ACC112 (cell line): Measurements from ENCODE around the gene TTC3.

Source experiments
- H2AFZ ChIP-seq: fragments of 200-600 bp; sonication (generic); one replicate; pipeline ENCODE4 v1.6.0; 2017; ENCODE audit warnings: antibody characterized with exemption, low read length; ENCODE audit not compliant: unreplicated experiment
- H3K27ac ChIP-seq: fragments of 200-600 bp; sonication (generic); 2 replicates; pipeline ENCODE4 v1.5.1; 2014; ENCODE audit warnings: low read depth, mild to moderate bottlenecking, antibody characterized with exemption, low read length, moderate library complexity
- H3K27me3 ChIP-seq: fragments of 200-600 bp; sonication (generic); 2 replicates; pipeline ENCODE4 v1.6.1; 2014; ENCODE audit warnings: mild to moderate bottlenecking, antibody characterized with exemption, low read length, moderate library complexity, mixed read lengths; ENCODE audit not compliant: insufficient read depth
- H3K36me3 ChIP-seq: fragments of 200-600 bp; sonication (generic); 2 replicates; pipeline ENCODE4 v1.6.1; 2016; ENCODE audit warnings: mild to moderate bottlenecking, antibody characterized with exemption, low read length, moderate library complexity, mixed read lengths; ENCODE audit not compliant: insufficient read depth
- H3K4me1 ChIP-seq: fragments of 200-600 bp; sonication (generic); one replicate; pipeline ENCODE4 v1.6.1; 2016; ENCODE audit warnings: low read length, mixed read lengths; ENCODE audit not compliant: insufficient read depth, unreplicated experiment, control insufficient read depth
- H3K4me3 ChIP-seq: fragments of 200-600 bp; sonication (generic); 2 replicates; pipeline ENCODE4 v1.5.1; 2014; ENCODE audit warnings: mild to moderate bottlenecking, low read depth, low read length
- H3K79me2 ChIP-seq: fragments of 200-600 bp; sonication (generic); one replicate; pipeline ENCODE4 v1.6.0; 2016; ENCODE audit warnings: low read length; ENCODE audit not compliant: control insufficient read depth, unreplicated experiment, insufficient read depth

Gene TTC3

GRCh38 chr21:37249112-37249904, 176.3 kb downstream of the TTC3 start:
- Histone ChIP-seq H3K36me3 (no peaks in the 10 kb centered on the region), H3K4me3 (no peak overlapping the region), H3K79me2 (peaks cover 87% of the 10 kb centered on the region), H3K4me1 (peaks cover 14% of the 10 kb centered on the region), H3K27me3 (no peaks in the 10 kb centered on the region), H2AFZ (no peak overlapping the region), H3K27ac (no peak overlapping the region)

DNA sequence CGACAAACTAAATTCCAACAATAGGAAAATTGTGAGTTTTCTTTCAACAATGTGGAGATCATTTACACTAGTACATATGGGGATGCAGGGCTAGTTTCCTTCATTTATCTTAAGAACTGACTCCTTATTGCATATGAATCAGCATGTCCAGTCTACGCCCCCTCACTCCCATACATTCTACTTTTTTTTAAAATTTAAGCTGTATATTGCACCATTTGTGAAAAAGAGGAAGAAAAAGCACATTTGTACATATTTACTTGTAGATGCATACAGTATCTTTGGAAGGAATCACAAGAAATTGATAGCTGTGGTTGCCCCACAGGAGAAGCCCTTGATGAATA, 178.2 kb downstream of the TTC3 start:
- peaks cover 81% of the 10 kb centered on the region for H3K79me2 ChIP-seq

More for the DNA sequence above, 178.2 kb downstream of the TTC3 start:
- H2AFZ ChIP-seq, result no peak overlapping the region
- H3K27ac ChIP-seq, result no peak overlapping the region
- H3K4me3 ChIP-seq, result no peak overlapping the region
- H3K4me1 ChIP-seq, result peaks cover 14% of the 10 kb centered on the region
- no peaks in the 10 kb centered on the region for H3K27me3 ChIP-seq
- no peaks in the 10 kb centered on the region for H3K36me3 ChIP-seq
